Lower leg skin (tissue), 3 donors: ENCODE results near the gene NDE1.

Experiments used
- CTCF ChIP-seq, 3 donors: fragments of 450-650 bp; IDR thresholded peaks; one replicate each; pipeline ENCODE4 v1.5.1; 2016; ENCODE audit warnings: antibody characterized with exemption in 3 of 3, mild to moderate bottlenecking in 3 of 3, moderate library complexity in 2 of 3
- POLR2A ChIP-seq, 2 donors: fragments of 450-650 bp; IDR thresholded peaks; one replicate each; pipeline ENCODE4 v1.6.1; 2016 to 2017; ENCODE audit warnings: antibody characterized with exemption in 2 of 2, mild to moderate bottlenecking in 1 of 2, moderate library complexity in 1 of 2

- TF ChIP-seq CTCF (IDR thresholded peaks at IDR 0.05) (no peak), POLR2A (IDR thresholded peaks at IDR 0.05) (no peak)
Observed at GRCh38 chr16:15672514-15673167, 22.6 kb downstream of the NDE1 start.
